GM12891 (cell line): ENCODE data around the gene SLC12A3.

Source experiments
- PAX5 ChIP-seq: IDR thresholded peaks from 2 replicates; pipeline ENCODE4 v1.6.1; 2011; ENCODE audit warnings: low read length, moderate library complexity, mild to moderate bottlenecking; ENCODE audit not compliant: insufficient read depth, severe bottlenecking
- POLR2A ChIP-seq: IDR thresholded peaks from 2 replicates; pipeline ENCODE4 v1.6.1; 2011; ENCODE audit warnings: low read depth, low read length, control low read depth
- POLR2AphosphoS5 ChIP-seq: IDR thresholded peaks from 2 replicates; pipeline ENCODE4 v1.6.1; 2011; ENCODE audit warnings: low read depth, low read length, control low read depth
- POU2F2 ChIP-seq: IDR thresholded peaks from 2 replicates; pipeline ENCODE4 v1.6.1; 2011; ENCODE audit warnings: low read depth, mild to moderate bottlenecking, control low read depth, low read length, moderate library complexity

GRCh38 chr16:56888806-56889205, 23.8 kb downstream of the SLC12A3 start:
- TF ChIP-seq PAX5 (no peak), POLR2A (no peak), POLR2AphosphoS5 (no peak), POU2F2 (no peak)
